ENCODE results near the gene SLC25A29.

Gene SLC25A29

DNA sequence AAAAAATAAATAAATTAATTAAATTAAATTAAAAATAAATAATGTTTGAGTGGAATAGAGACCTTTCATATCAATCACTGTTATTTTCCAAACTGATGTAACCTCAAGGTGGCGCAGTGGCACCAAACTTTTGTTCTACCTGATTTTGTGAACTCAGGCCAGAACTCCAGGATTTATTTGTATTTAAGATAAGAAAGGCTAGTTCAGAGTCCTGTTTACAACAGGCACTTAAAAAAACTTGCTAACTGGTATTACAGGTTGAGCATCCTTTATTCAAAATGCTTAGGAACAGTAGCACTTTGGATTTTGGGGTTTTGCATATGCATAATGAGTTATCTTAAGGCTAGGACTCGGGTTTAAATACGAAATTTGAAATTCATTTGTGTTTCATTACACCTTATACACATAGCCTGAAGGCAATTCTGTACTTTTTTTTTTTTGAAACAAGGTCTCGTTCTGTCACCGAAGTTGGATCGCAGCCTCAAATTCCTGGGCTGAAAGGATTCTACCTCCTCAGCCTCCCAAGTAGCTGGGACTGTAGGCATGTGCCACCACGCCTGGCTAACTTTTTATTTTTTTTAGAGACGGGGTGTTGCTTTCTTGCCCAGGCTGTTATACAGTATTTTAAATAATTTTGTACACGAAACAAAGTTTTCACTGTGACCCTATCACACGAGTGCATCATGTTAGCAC is 34.9 kb downstream of the SLC25A29 start:
- peaks cover 39% of the 10 kb centered on the region for H3K36me3 ChIP-seq (ENCODE audit: insufficient read depth, low read length)
- H3K9ac ChIP-seq (ENCODE audit: low read depth, low read length): no peak overlapping the region
- no peaks in the 10 kb centered on the region for H3K9me3 ChIP-seq (ENCODE audit: insufficient read depth, low read depth, low read length)
- no peak overlapping the region for H3K27ac ChIP-seq (ENCODE audit: low read depth, low read length)
- no peak overlapping the region for H3K4me3 ChIP-seq (ENCODE audit: low read length)
- WGBS: 93% methylated on average over 10 of the region's 10 CpGs
- no peaks in the 10 kb centered on the region for H3K27me3 ChIP-seq (ENCODE audit: insufficient read depth, low read length)
- H3K4me1 ChIP-seq (ENCODE audit: insufficient read depth, low read length): peaks cover 25% of the 10 kb centered on the region

DNA sequence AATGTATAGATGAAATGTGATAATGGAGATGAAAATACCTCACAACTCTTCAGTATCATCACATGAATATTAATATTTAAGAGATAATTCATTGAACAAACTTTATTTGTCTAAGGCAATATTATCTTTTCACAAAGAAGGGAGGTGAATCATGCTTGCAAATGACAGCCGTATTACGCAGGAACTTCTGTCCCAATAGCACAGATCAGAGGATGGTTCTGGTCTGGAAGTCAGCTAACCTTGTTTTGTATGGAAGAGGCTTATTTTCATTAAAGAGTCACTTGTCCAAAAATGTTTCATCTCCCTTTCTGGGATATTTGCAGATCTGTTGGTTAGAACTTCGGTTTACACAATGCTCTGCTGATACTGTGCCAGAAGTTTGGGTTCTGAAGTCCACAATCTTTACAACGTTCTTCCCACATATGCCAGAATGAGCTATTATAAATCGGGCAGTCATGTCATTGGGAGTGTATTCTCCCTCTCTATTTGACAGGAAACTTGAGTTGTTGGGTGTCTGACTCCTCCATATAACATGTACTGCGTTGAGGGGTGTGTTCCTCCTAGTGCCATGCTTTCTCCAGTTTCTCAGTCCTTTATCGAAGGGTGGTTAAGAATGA is 37.5 kb downstream of the SLC25A29 start:
- 92% methylated on average over 7 of the region's 7 CpGs for WGBS
- H3K9ac ChIP-seq (ENCODE audit: low read depth, low read length): no peak overlapping the region
- no peak overlapping the region for H3K27ac ChIP-seq (ENCODE audit: low read depth, low read length)
- H3K27me3 ChIP-seq (ENCODE audit: insufficient read depth, low read length): no peaks in the 10 kb centered on the region
- no peaks in the 10 kb centered on the region for H3K9me3 ChIP-seq (ENCODE audit: insufficient read depth, low read depth, low read length)
- no peak overlapping the region for H3K4me3 ChIP-seq (ENCODE audit: low read length)
- H3K36me3 ChIP-seq (ENCODE audit: insufficient read depth, low read length): peaks cover 36% of the 10 kb centered on the region
- 0 out of 2 replicates have a peak, but pooled peaks cover 5% of the 10 kb centered on the region for H3K4me1 ChIP-seq (ENCODE audit: insufficient read depth, low read length)

DNA sequence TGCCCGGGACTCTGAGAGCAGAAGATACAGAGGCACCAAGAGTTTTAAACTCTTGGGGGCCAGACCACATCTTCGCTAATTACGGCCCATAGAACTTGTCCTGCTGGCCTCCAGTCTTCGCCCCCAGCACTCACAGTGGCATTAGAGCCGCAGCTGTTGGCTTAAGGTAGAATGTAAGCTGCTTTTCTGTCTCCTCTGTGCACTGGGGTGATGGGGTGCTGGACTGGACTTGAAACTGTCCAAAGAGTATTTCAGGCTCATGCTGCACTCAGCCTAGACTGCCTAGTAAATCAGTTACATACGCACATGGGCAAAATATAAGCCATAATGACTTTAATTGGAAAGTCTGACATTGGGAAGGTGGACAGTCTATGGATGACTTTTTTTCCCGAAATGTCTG is 38.3 kb downstream of the SLC25A29 start:
- Histone ChIP-seq H3K36me3 (ENCODE audit: insufficient read depth, low read length) (peaks cover 43% of the 10 kb centered on the region), H3K9ac (ENCODE audit: low read depth, low read length) (no peak overlapping the region), H3K27ac (ENCODE audit: low read depth, low read length) (no peak overlapping the region), H3K27me3 (ENCODE audit: insufficient read depth, low read length) (no peaks in the 10 kb centered on the region), H3K9me3 (ENCODE audit: insufficient read depth, low read depth, low read length) (no peaks in the 10 kb centered on the region), H3K4me3 (ENCODE audit: low read length) (no peak overlapping the region), H3K4me1 (ENCODE audit: insufficient read depth, low read length) (0 out of 2 replicates have a peak, but pooled peaks cover 5% of the 10 kb centered on the region)
- WGBS: 94% methylated on average over 7 of the region's 7 CpGs

DNA sequence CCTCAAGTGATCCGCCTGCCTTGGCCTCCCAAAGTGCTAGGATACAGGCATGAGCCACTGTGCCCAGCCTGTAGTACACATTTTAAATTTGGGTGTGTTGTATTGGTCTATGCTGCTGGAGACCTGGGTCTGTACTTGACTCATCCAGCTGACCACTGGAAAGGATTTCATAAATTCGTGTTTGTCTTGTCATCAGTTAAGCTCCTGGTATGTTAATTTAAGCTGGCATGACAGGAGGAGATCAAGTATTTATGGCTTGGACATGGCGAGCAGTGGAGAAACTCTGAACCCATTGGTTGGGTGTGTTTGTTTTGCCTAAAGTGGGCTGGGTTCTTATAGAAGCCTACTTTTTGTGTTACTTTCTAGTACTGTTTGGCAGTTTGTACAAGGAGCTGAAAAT is 43.1 kb downstream of the SLC25A29 start:
- no peaks in the 10 kb centered on the region for H3K4me1 ChIP-seq (ENCODE audit: insufficient read depth, low read length)
- H3K4me3 ChIP-seq (ENCODE audit: low read length): no peak overlapping the region
- no peaks in the 10 kb centered on the region for H3K9me3 ChIP-seq (ENCODE audit: insufficient read depth, low read depth, low read length)
- WGBS: 90% methylated on average over 3 of the region's 3 CpGs
- peaks cover 43% of the 10 kb centered on the region for H3K36me3 ChIP-seq (ENCODE audit: insufficient read depth, low read length)
- H3K9ac ChIP-seq (ENCODE audit: low read depth, low read length): no peak overlapping the region
- no peaks in the 10 kb centered on the region for H3K27me3 ChIP-seq (ENCODE audit: insufficient read depth, low read length)
- H3K27ac ChIP-seq (ENCODE audit: low read depth, low read length): no peak overlapping the region

DNA sequence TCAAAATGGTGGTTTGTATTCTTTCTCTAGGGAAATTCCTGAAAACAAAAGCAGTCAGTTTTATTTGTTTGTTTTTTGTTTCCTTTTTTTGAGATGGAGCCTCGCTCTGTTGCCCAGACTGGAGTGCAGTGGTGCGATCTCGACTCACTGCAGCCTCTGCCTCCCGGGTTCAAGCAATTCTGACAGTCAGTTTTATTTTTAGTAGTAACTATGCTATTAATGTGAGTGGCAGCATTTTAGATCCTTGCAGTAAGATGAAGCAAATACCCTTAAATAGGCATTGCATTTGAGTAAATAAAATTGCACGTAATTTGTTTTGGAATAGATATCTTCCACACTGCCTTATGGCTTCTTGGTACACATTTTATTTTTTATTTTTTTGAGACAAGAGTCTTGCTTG is 43.7 kb downstream of the SLC25A29 start:
- no peaks in the 10 kb centered on the region for H3K9me3 ChIP-seq (ENCODE audit: insufficient read depth, low read depth, low read length)
- H3K36me3 ChIP-seq (ENCODE audit: insufficient read depth, low read length): peaks cover 38% of the 10 kb centered on the region
- no peaks in the 10 kb centered on the region for H3K4me1 ChIP-seq (ENCODE audit: insufficient read depth, low read length)
- WGBS: 98% methylated on average over 5 of the region's 5 CpGs
- no peaks in the 10 kb centered on the region for H3K27me3 ChIP-seq (ENCODE audit: insufficient read depth, low read length)
- H3K27ac ChIP-seq (ENCODE audit: low read depth, low read length): no peak overlapping the region
- no peak overlapping the region for H3K4me3 ChIP-seq (ENCODE audit: low read length)
- H3K9ac ChIP-seq (ENCODE audit: low read depth, low read length): no peak overlapping the region

DNA sequence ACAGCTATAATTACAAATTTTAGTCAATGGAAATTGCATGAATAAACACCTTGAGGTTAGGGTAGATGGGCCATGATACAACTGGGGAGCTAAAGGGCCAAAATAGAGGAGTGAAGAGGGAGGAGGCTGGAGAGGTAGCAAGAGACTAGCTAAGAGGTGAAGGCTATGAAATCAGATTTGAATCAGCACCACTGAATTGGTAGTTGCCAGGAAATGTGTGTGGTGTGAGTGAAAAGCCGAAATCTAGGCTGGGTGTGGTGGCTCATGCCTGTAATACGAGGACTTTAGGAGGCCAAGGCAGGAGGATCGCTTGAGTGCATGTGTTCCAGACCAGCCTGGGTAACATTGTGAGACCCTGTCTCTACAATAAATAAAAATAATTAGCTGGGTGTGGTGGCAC is 44.6 kb downstream of the SLC25A29 start:
- H3K9me3 ChIP-seq (ENCODE audit: insufficient read depth, low read depth, low read length): no peaks in the 10 kb centered on the region
- peaks cover 38% of the 10 kb centered on the region for H3K36me3 ChIP-seq (ENCODE audit: insufficient read depth, low read length)
- no peaks in the 10 kb centered on the region for H3K27me3 ChIP-seq (ENCODE audit: insufficient read depth, low read length)
- H3K4me3 ChIP-seq (ENCODE audit: low read length): no peak overlapping the region
- H3K27ac ChIP-seq (ENCODE audit: low read depth, low read length): no peak overlapping the region
- H3K4me1 ChIP-seq (ENCODE audit: insufficient read depth, low read length): no peaks in the 10 kb centered on the region
- H3K9ac ChIP-seq (ENCODE audit: low read depth, low read length): no peak overlapping the region
- 93% methylated on average over 3 of the region's 3 CpGs for WGBS

DNA sequence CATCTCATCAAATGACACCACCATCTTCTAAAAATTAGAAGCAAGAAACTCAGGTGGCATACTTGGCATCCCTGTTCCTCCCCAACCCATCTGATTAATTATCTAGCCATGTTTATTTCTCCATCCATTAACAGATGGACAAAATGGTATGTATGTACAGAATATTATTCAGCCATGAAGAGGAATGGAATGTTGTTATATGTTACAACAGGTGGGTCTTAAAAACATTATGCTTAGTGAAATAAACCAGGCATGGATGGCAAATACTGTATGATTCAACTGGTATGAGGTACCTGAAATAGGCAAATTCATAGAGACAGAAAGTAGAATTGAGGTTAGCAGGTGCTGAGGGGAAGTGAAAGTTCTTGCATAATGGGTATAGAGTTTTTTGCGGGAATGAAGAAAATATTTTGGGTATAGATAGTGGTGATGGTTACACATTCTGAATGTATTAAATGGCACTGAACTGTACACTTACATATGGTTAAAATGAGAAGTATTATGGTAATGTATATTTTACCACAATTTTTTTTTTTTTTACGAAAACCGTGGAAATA is 49.8 kb downstream of the SLC25A29 start:
- no peaks in the 10 kb centered on the region for H3K27me3 ChIP-seq (ENCODE audit: insufficient read depth, low read length)
- H3K9ac ChIP-seq (ENCODE audit: low read depth, low read length): no peak overlapping the region
- no peak overlapping the region for H3K4me3 ChIP-seq (ENCODE audit: low read length)
- 95% methylated on average over 3 of the region's 3 CpGs for WGBS
- no peak overlapping the region for H3K27ac ChIP-seq (ENCODE audit: low read depth, low read length)
- H3K4me1 ChIP-seq (ENCODE audit: insufficient read depth, low read length): no peaks in the 10 kb centered on the region
- H3K36me3 ChIP-seq (ENCODE audit: insufficient read depth, low read length): 0 out of 2 replicates have a peak, but pooled peaks cover 6% of the 10 kb centered on the region
- H3K9me3 ChIP-seq (ENCODE audit: insufficient read depth, low read depth, low read length): no peaks in the 10 kb centered on the region

DNA sequence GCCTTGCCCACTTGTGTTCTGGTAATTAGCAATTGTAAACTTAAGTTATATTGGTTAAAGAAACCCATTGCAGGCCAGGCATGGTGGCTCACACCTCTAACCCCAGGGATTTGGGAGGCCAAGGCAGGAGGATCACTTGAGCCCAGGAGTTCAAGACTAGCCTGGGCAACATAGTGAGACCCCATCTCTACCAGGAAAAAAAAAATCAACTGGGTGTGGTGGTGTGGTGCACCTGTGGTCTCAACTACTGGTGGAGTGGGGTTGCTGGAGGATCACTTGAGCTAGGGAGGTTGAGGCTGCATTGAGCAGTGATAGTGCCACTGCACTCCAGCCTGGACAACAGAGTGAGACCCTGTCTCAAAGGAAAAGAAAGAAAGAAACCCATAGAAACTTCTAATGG is 53.6 kb downstream of the SLC25A29 start:
- 0 out of 2 replicates have a peak, but pooled peaks cover 5% of the 10 kb centered on the region for H3K36me3 ChIP-seq (ENCODE audit: insufficient read depth, low read length)
- no peak overlapping the region for H3K9ac ChIP-seq (ENCODE audit: low read depth, low read length)
- no peaks in the 10 kb centered on the region for H3K9me3 ChIP-seq (ENCODE audit: insufficient read depth, low read depth, low read length)
- H3K27me3 ChIP-seq (ENCODE audit: insufficient read depth, low read length): no peaks in the 10 kb centered on the region
- no peak overlapping the region for H3K27ac ChIP-seq (ENCODE audit: low read depth, low read length)
- H3K4me1 ChIP-seq (ENCODE audit: insufficient read depth, low read length): no peaks in the 10 kb centered on the region
- H3K4me3 ChIP-seq (ENCODE audit: low read length): no peak overlapping the region

DNA sequence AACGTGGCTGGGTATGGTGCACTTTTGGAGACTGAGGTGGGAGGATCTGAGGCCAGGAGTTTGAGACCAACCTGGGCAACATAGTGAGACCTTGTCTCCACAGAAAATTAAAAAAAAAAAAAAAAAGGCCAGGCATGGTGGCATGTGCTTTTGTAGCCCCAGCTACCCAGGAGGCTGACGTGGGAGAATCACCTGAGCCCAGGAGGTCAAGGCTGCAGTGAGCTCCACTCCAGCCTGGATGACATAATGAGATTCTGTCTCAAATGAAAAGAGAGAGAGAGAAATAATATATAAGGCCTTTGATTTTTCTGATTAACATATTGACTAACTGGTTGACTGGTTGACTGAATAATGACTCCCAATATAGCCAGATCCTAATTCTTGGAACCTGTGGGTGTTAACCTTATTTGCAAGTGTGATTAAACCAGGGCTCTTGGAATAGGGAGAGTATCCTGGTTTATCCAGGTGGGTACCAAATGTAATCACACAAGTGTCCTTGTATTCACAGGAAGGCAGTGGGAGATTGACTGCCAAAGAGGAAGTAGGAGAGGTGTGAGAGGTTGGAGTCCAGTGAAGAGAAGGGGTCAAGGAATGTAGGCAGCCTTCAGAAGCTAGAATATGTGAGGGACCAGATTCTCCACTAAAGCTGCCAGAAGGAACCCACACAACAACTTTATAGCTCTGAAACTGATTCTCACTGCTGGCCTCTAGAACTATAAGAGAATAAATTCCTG is 55.3 kb downstream of the SLC25A29 start:
- H3K4me3 ChIP-seq (ENCODE audit: low read length): no peak overlapping the region
- WGBS: 88% methylated on average over 2 of the region's 2 CpGs
- H3K36me3 ChIP-seq (ENCODE audit: insufficient read depth, low read length): peaks cover 3% of the 10 kb centered on the region; the same call in 1 of the 2 replicates
- H3K27ac ChIP-seq (ENCODE audit: low read depth, low read length): no peak overlapping the region
- no peaks in the 10 kb centered on the region for H3K27me3 ChIP-seq (ENCODE audit: insufficient read depth, low read length)
- H3K9ac ChIP-seq (ENCODE audit: low read depth, low read length): no peak overlapping the region
- H3K9me3 ChIP-seq (ENCODE audit: insufficient read depth, low read depth, low read length): no peaks in the 10 kb centered on the region
- peaks cover 12% of the 10 kb centered on the region for H3K4me1 ChIP-seq (ENCODE audit: insufficient read depth, low read length)

DNA sequence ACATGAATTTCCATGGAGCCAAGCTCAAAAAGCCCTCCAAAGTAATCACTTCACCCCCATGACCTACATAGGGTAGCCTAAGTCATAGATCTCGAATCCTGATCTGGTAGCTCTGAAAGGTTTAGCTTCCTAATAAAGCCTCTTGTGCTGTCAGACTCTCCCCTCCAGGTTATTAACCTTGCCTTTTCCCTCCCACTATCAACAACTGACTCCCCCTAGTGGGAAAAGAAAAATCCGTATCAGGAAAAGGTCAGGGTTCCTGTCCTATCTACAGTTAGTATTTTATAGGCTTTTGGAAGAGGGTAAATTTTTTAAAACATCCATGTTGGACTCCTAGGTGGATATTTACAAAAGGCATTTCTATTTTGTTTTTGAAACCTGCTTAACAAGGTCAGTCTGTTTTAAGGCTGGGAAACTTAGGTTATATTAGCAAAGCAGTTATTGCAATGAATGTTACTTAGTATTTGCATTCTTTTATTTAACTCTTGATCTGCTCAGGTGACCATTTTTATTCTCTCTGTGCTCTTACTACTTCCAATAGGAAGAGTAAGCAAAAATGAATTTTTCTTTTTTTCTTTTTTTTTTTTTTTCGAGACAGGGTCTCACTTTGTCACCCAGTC is 59.3 kb downstream of the SLC25A29 start:
- H3K4me1 ChIP-seq (ENCODE audit: insufficient read depth, low read length): peaks cover 13% of the 10 kb centered on the region
- no peak overlapping the region for H3K9ac ChIP-seq (ENCODE audit: low read depth, low read length)

DNA sequence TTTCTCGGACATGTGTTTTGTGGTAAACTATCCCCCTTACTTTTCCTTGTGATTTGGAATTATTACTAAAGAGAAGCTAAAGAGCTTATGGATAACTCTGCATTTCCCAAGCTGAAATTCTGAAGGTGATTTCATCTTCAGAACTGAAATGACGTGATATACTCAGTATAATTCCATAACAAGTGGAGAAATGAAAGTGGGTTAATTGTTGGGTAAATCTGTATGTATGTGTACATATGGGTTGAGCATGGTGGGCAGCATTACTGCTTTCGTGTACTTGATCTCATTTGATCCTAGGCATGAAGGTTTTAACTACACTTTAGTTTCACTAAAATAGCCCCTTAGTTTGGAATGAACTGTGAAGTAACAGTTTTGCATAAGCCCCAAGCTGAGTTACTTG is 63.2 kb downstream of the SLC25A29 start:
- Histone ChIP-seq H3K4me3 (ENCODE audit: low read length) (no peak overlapping the region), H3K36me3 (ENCODE audit: insufficient read depth, low read length) (peaks cover 21% of the 10 kb centered on the region; the same call in 1 of the 2 replicates), H3K4me1 (ENCODE audit: insufficient read depth, low read length) (peaks cover 21% of the 10 kb centered on the region), H3K9me3 (ENCODE audit: insufficient read depth, low read depth, low read length) (no peaks in the 10 kb centered on the region), H3K27ac (ENCODE audit: low read depth, low read length) (no peak overlapping the region), H3K9ac (ENCODE audit: low read depth, low read length) (no peak overlapping the region), H3K27me3 (ENCODE audit: insufficient read depth, low read length) (no peaks in the 10 kb centered on the region)
- 73% methylated on average over 2 of the region's 3 CpGs for WGBS

More for the DNA sequence above, 59.3 kb downstream of the SLC25A29 start:
- Histone ChIP-seq H3K9me3 (ENCODE audit: insufficient read depth, low read depth, low read length) (no peaks in the 10 kb centered on the region), H3K4me3 (ENCODE audit: low read length) (no peak overlapping the region), H3K27me3 (ENCODE audit: insufficient read depth, low read length) (no peaks in the 10 kb centered on the region), H3K36me3 (ENCODE audit: insufficient read depth, low read length) (peaks cover 12% of the 10 kb centered on the region; the same call in 1 of the 2 replicates), H3K27ac (ENCODE audit: low read depth, low read length) (no peak overlapping the region; the same call in 1 of the 2 replicates)
- whole genome bisulfite sequencing: 52% methylated on average over 3 of the region's 3 CpGs

Data from HUES64 (cell line).